OCI-LY7 (cell line): ENCODE measurements around the gene ZDHHC13. TPM values are rescaled to one million over a fixed set of nuclear protein-coding genes. Genes with fewer than 3 reads are reported as not detected.
A peak's percentile ranks its signal among the peaks of the same experiment; 100 is the strongest.

ENCODE experiments used
- BruUV-seq: library from RNA; stranded (reverse); fragments of 400-500 nt; replicated peaks from 2 replicates; lab custom pipeline; 2021; lab: Mats Ljungman, UMichigan
- CTCF ChIA-PET: fragments of 300-600 bp; sonication (Branson Sonifier 250); formaldehyde crosslinking; loops from one replicate; lab custom pipeline; 2022; ENCODE audit warnings: antibody characterized with exemption; ENCODE audit not compliant: unreplicated experiment; lab: Charles Lee
- POLR2A ChIA-PET: fragments of 300-600 bp; sonication (Branson Sonifier 250); formaldehyde crosslinking; loops from one replicate; lab custom pipeline; 2022; ENCODE audit warnings: antibody characterized with exemption; lab: Charles Lee
- DNase-seq: peaks from one replicate; pipeline ENCODE4 v3.0.0-alpha.2; 2015; ENCODE audit warnings: low spot score
- H2AFZ ChIP-seq: fragments of 200-600 bp; sonication (generic), shearing (Covaris generic); 2 replicates; pipeline ENCODE4 v1.6.1; 2014; ENCODE audit warnings: mild to moderate bottlenecking, antibody characterized with exemption, low read length, moderate library complexity
- H3K27ac ChIP-seq: fragments of 200-600 bp; sonication (generic); 2 replicates; pipeline ENCODE4 v1.5.1; 2014; ENCODE audit warnings: mixed run types, low read depth, mild to moderate bottlenecking, moderate library complexity, low read length, inconsistent platforms; ENCODE audit not compliant: poor library complexity, severe bottlenecking
- H3K36me3 ChIP-seq: fragments of 200-600 bp; sonication (generic); 2 replicates; pipeline ENCODE4 v1.6.1; 2014; ENCODE audit warnings: mild to moderate bottlenecking, antibody characterized with exemption, low read length, moderate library complexity, mixed read lengths; ENCODE audit not compliant: insufficient read depth
- H3K4me1 ChIP-seq: fragments of 200-600 bp; sonication (generic); 2 replicates; pipeline ENCODE4 v1.5.1; 2014; ENCODE audit warnings: mild to moderate bottlenecking, low read length; ENCODE audit not compliant: insufficient read depth, poor library complexity, severe bottlenecking
- H3K4me2 ChIP-seq: fragments of 200-600 bp; sonication (generic); 2 replicates; pipeline ENCODE4 v1.6.1; 2014; ENCODE audit warnings: mild to moderate bottlenecking, low read length
- H3K4me3 ChIP-seq: fragments of 200-600 bp; sonication (generic); 2 replicates; pipeline ENCODE4 v1.5.1; 2014; ENCODE audit warnings: mild to moderate bottlenecking, low read depth, low read length; ENCODE audit not compliant: poor library complexity, severe bottlenecking
- H3K79me2 ChIP-seq: fragments of 200-600 bp; sonication (generic); 2 replicates; pipeline ENCODE4 v1.6.1; 2016; ENCODE audit warnings: low read depth, mild to moderate bottlenecking, low read length, moderate library complexity, mixed read lengths; ENCODE audit not compliant: insufficient read depth
- H3K9me2 ChIP-seq: fragments of 200-600 bp; sonication (generic); 2 replicates; pipeline ENCODE4 v1.6.1; 2016; ENCODE audit warnings: mild to moderate bottlenecking, low read length, mixed read lengths; ENCODE audit not compliant: insufficient read depth
- H3K9me3 ChIP-seq: fragments of 200-600 bp; sonication (generic); 2 replicates; pipeline ENCODE4 v1.6.1; 2014; ENCODE audit warnings: mild to moderate bottlenecking, mixed run types, low read length, mixed read lengths
- H4K20me1 ChIP-seq: fragments of 200-600 bp; sonication (generic); 2 replicates; pipeline ENCODE4 v1.6.1; 2014; ENCODE audit warnings: mild to moderate bottlenecking, antibody characterized with exemption, low read length, moderate library complexity, mixed read lengths; ENCODE audit not compliant: insufficient read depth
- EZH2phosphoT487 ChIP-seq: fragments of 200-600 bp; sonication (generic); IDR thresholded peaks from 2 replicates; pipeline ENCODE4 v1.6.1; 2018; ENCODE audit warnings: low read depth, borderline replicate concordance, mild to moderate bottlenecking, mixed run types, antibody characterized with exemption, low read length, moderate library complexity, mixed read lengths
- intact Hi-C: fragments of 100-400 bp; cut with micrococcal nuclease; formaldehyde crosslinking; loops from one replicate; pipeline ENCODE4 v1.10.0; 2022; ENCODE audit not compliant: unreplicated experiment
- total RNA-seq, 2 experiments: library from RNA; depleted of rRNA in 1 of 2; stranded (reverse); fragments of >200 nt in 1 of 2; shearing (Covaris generic) in 1 of 2; gene quantifications; 2 replicates each; pipeline ENCODE4 v1.2.3, GENCODE V29; 2014 to 2022
- TF ChIP-seq, protein P1 (sequence below): fragments of 200-600 bp; sonication (generic); conservative IDR thresholded peaks from 2 replicates; pipeline ENCODE4 v1.5.1; 2014; ENCODE audit warnings: mild to moderate bottlenecking, antibody characterized with exemption, low read length, moderate library complexity, mixed read lengths

Gene ZDHHC13
- total RNA-seq, 2 experiments from 2014 or later: 25.0 to 28.1 TPM

GRCh38 chr11:19156892-19157291, 39.9 kb downstream of the ZDHHC13 start:
- TF ChIP-seq EZH2phosphoT487: no peak
- TF ChIP-seq, protein P1, sequence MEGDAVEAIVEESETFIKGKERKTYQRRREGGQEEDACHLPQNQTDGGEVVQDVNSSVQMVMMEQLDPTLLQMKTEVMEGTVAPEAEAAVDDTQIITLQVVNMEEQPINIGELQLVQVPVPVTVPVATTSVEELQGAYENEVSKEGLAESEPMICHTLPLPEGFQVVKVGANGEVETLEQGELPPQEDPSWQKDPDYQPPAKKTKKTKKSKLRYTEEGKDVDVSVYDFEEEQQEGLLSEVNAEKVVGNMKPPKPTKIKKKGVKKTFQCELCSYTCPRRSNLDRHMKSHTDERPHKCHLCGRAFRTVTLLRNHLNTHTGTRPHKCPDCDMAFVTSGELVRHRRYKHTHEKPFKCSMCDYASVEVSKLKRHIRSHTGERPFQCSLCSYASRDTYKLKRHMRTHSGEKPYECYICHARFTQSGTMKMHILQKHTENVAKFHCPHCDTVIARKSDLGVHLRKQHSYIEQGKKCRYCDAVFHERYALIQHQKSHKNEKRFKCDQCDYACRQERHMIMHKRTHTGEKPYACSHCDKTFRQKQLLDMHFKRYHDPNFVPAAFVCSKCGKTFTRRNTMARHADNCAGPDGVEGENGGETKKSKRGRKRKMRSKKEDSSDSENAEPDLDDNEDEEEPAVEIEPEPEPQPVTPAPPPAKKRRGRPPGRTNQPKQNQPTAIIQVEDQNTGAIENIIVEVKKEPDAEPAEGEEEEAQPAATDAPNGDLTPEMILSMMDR: no peak
- H3K4me1 ChIP-seq: no peaks in the 10 kb centered on the region
- no peaks in the 10 kb centered on the region for H4K20me1 ChIP-seq
- POLR2A ChIA-PET: no interaction called here
- DNase-seq: no peak
- intact Hi-C loops: no loop called here
- H3K79me2 ChIP-seq: no peaks in the 10 kb centered on the region
- H3K9me3 ChIP-seq: no peaks in the 10 kb centered on the region
- no peak overlapping the region for H3K4me3 ChIP-seq
- no peaks in the 10 kb centered on the region for H3K9me2 ChIP-seq
- no peak overlapping the region for H3K4me2 ChIP-seq
- CTCF ChIA-PET: no interaction called here
- peaks cover 79% of the 10 kb centered on the region for H3K36me3 ChIP-seq
- H3K27ac ChIP-seq: no peak overlapping the region
- H2AFZ ChIP-seq: no peak overlapping the region
- BruUV-seq: no TSS peak

- Histone ChIP-seq H3K4me3 (no peak overlapping the region), H3K4me2 (no peak overlapping the region), H4K20me1 (no peaks in the 10 kb centered on the region), H2AFZ (no peak overlapping the region), H3K27ac (no peak overlapping the region), H3K9me3 (no peaks in the 10 kb centered on the region), H3K36me3 (peaks cover 75% of the 10 kb centered on the region), H3K79me2 (no peaks in the 10 kb centered on the region), H3K9me2 (no peaks in the 10 kb centered on the region), H3K4me1 (no peaks in the 10 kb centered on the region)
- ChIA-PET CTCF (no interaction called here), POLR2A (interaction anchor here (0.6 to 0.7 kb wide), 2 partner anchors 30 to 1832 kb away, joined by 3 to 4 read pairs; no protein-coding TSS in a partner anchor)
- BruUV-seq: no TSS peak
- no peak for TF ChIP-seq EZH2phosphoT487
- TF ChIP-seq, protein P1: 0 out of 2 replicates have a peak, but pooled peaks have one; percentile 27
- intact Hi-C loops: no loop called here
- no peak for DNase-seq
Observed at GRCh38 chr11:19160847-19161246, 43.9 kb downstream of the ZDHHC13 start.

DNA sequence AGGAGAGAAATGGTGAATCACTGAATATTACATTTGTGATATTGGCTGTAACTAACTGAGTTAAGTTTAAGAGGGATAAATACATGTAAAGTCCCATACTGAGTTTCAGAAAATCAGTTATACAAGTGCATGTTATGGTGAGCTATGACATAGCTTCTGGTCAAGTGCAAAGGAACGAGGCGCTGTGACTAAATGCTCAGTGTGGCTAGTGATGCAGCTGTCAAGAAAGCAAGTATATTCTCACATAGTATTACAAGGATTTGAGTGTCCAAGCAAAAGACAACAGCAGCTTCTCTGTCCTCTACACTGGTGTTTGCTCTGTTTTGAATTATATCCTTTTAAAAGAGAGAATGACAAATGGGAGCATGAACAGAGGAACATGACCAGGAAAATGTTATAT, 44.7 kb downstream of the ZDHHC13 start:
- intact Hi-C loops: no loop called here
- Histone ChIP-seq H3K9me3 (no peaks in the 10 kb centered on the region), H3K27ac (no peak overlapping the region), H3K4me2 (no peak overlapping the region), H3K4me3 (no peak overlapping the region), H2AFZ (no peak overlapping the region), H3K4me1 (no peaks in the 10 kb centered on the region), H4K20me1 (no peaks in the 10 kb centered on the region), H3K79me2 (no peaks in the 10 kb centered on the region), H3K36me3 (peaks cover 77% of the 10 kb centered on the region), H3K9me2 (no peaks in the 10 kb centered on the region)
- TF ChIP-seq, protein P1: no peak
- TF ChIP-seq EZH2phosphoT487: no peak
- ChIA-PET CTCF (no interaction called here), POLR2A (interaction anchor here (0.6 to 1.4 kb wide), 2 partner anchors 11 to 213 kb away, joined by 3 to 6 read pairs; no protein-coding TSS in a partner anchor)
- BruUV-seq: no TSS peak
- no peak for DNase-seq
